Activated CD4-positive, CD25-positive, alpha-beta regulatory T cell treated with anti-CD3 and anti-CD28 coated beads, Interleukin-2, amount 50 U/mL, for 72 hours (primary cell): ENCODE measurements around the gene SGMS1.
"Not testable (repeated sequence)": the region's sequence is repeated elsewhere in the genome, so short reads cannot be mapped to it uniquely, and the experiment has no call there.

Experiments used
- DNase-seq: peaks from one replicate; pipeline ENCODE4 v3.0.0; 2021

Gene SGMS1

DNA sequence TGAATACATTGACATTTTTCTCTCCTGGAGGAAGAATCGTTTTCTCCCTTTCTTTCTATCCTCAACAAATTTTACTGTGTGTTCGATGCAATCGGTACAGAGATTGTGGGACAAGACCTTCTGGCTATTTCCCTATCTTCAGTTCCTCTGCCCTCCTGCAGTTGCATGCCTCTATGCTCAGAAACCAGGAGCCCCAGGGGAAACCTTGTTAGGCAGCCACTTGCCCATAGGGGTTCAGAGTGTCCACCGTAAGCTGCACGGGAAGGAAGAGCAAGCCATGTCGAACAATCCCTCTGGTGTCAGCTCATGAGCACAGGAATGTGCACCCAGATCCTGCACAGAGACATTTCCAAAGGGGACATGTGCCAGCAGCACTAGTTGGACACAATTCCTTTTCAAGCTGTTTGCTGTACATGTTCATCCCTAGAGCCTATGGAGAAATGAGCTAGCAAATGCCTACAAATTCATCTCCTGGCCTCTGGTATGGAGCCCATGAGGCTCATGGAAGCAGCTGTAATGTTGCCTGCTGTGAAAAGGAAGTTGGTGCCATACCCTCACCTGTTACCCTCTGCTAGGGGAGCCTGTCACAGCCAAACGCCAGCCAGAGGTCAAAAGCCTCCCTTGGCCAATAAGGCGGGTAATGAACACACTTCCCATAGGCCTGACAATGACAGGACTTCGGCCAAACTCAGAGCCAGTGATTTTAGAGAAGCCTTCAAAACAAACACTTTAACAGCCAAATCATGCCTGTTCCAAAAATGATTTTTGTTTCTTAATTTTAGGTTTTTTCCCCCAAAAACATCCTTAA, 336.6 kb downstream of the SGMS1 start:
- no peak for DNase-seq

DNA sequence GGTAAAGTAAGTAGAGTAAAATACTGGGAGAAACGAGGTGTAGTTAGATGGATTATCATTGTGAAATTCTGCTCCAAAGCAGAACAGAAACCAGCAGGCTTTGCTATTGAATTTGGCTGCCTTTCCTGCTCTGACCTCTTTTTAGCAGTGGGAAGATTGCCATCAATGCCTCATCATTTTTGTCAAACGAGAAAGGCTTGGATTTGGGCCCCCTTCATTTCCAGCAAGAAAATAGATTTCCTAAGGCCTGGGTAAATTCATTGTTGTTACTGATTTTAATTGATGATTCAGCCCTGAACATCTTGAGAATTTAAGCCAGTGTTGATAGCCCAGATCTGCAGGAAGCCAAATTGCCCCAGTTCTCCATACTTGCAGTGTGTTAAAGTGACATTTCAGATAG, 337.2 kb downstream of the SGMS1 start:
- no peak for DNase-seq

DNA sequence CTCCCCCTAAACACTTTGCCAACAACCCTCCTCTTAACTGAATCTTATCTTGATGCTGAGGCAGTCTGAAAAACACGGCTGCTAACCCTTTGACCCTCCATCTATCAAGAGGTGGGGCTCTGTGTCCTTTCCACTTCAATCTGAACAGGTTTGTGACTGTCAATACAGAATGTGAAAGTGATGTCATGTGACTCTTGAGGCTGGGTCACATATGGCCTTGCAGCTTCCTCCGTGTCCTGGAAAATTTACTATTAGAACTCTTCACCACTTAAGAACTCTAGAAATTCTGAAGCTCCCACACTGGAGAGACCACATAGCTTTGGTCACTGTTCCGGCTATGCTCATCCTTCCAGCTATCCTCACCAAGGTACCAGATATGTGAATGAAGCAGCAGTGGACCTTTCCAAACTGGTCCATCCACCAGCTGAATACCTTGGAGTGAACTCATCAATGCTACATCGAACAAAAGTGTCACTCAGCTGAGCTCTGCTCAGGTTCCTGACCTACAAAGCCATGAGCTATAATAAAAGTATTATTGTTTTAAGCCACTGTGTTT, 341.7 kb downstream of the SGMS1 start:
- no peak for DNase-seq

GRCh38 chr10:50281210-50281966, 342.4 kb downstream of the SGMS1 start:
- no peak for DNase-seq

DNA sequence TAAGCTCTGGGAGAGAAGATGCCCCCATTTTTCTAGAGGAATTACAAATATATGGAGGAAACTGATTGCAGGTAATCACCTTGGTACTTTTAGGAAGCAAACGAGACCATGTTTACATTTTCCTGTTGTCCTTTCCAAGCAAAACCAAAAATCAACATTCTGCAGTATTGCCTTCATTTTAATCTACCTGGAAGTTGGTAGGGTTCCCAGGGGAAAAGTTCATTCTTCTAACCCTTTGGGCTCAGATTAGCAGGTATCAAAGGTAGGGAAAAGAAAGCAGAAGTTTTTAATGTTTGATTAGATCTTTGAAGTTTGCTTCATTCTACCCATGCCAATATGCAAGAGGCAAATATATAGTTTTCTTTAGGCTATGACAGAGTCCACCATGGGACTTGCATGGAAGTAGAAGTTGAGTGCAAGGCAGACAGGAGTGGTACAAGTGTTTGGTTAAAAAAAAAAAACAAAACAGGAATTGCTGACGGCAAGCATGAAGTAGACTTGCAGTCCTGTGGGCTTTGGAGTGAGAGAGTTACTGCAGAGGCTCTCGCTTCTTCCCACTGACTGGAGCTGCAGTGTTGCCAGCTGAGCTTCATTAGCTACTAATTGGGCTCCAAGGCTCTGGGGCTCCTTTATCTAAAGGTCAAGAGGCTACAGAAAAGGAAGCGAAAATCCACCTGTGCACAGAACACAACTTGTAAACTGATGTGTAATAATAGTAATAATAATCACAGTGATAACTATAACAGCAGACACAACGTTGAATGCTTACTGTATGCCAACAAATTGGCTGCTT, 343.5 kb downstream of the SGMS1 start:
- no peak for DNase-seq

DNA sequence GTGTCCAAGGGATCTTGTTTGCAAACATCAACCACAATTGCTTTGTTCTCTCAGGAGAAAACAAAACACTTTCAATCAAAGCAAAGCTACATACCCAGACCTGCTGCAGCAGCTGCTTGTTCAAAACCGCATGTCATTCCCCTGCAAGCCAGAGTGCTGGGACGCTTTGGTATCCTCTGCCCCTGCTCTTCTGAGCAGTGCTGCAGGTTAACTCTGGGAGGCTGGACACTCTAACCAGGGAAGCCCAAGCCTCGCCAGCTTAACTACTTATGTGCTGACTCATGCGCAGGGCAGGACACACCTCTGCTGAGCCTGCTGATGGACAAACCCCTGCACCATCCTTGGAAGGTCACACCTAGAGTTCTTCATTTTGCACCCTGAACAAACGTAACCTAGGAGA, 344.3 kb downstream of the SGMS1 start:
- DNase-seq: no peak

GRCh38 chr10:50275650-50276235, 348.0 kb downstream of the SGMS1 start:
- DNase-seq: peak; percentile 42

DNA sequence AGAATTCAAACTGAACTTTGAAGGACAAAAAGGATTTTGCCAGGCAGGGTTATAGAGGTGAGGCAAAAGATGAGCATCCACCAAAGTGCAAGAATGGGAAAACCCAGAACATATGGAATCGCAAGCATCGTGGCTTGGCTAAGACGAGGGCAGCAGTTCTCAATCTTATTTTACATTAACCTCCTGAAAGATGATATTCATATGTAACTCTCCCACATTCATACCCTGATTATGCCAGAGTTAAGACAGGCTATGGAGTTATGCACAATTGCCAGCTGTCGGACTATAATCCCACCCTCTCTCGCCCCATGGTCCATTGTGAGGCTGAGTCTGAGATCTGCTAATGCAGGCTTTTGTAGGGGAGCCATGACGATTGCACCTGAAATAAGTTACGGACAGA, 351.2 kb downstream of the SGMS1 start:
- no peak for DNase-seq

- no peak for DNase-seq
These were observed 352.0 kb downstream of the SGMS1 start for GRCh38 chr10:50271564-50272250.

DNA sequence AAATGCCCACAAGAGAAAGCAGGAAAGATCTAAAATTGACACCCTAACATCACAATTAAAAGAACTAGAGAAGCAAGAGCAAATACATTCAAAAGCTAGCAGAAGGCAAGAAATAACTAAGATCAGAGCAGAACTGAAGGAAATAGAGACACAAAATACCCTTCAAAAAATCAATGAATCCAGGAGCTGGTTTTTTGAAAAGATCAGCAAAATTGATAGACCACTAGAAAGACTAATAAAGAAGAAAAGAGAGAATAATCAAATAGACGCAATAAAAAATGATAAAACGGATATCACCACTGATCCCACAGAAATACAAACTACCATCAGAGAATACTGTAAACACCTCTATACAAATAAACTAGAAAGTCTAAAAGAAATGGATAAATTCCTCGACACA, 355.9 kb downstream of the SGMS1 start:
- not testable (repeated sequence) for DNase-seq

DNA sequence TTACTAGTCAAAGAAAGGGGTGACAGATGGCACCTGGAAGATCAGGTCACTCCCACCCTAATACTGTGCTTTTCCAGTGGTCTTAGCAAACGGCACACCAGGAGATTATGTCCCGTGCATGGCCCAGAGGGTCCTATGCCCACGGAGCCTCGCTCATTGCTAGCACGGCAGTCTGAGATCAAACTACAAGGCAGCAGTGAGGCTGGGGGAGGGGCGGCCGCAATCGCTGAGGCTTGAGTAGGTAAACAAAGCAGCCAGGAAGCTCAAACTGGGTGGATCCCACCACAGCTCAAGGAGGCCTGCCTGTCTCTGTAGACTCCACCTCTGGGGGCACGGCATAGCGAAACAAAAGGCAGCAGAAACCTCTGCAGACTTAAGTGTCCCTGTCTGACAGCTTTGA, 361.1 kb downstream of the SGMS1 start:
- DNase-seq: not testable (repeated sequence)

DNA sequence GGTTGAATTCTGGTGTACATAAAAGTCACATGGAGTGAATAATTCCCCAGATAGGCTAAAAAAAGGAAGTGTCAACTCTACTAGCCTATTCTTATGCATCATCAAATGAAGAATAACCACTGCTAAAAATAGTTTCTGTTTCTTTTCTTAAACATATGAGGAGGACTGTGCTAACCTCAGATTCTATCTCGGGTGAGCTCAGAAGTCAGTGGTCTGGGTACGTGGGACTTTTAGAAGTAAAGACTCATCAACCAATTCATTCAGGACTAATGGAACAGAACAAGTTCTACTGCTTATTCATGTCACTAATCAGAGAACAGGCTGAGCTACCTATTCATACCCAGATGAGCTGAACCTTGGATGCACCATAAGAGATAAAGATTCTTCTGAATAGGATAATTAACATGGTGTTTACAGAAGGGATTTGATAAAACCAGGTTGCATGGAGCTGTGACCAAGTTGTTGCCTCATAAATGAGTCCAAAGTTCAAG, 362.9 kb downstream of the SGMS1 start:
- no peak for DNase-seq
